CD8-positive, alpha-beta memory T cell (primary cell): Measurements from ENCODE around the gene MAMSTR. TPM values are rescaled to one million over a fixed set of nuclear protein-coding genes. Genes with fewer than 3 reads are reported as not detected.
"Not testable (repeated sequence)": the region's sequence is repeated elsewhere in the genome, so short reads cannot be mapped to it uniquely, and the experiment has no call there.

ENCODE experiments used
- CTCF ChIA-PET: fragments of 350-600 bp; sonication (Branson Sonifier 250); formaldehyde crosslinking; loops from one replicate; lab custom pipeline; 2021; ENCODE audit warnings: antibody characterized with exemption; lab: Charles Lee
- POLR2A ChIA-PET: fragments of 350-600 bp; sonication (Branson Sonifier 250); formaldehyde crosslinking; loops from one replicate; lab custom pipeline; 2021; ENCODE audit warnings: antibody characterized with exemption; lab: Charles Lee
- DNase-seq, 5 donors: peaks; one replicate each; pipeline versions ENCODE4 v3.0.0 to v3.0.0-alpha.2; 2020 to 2022; ENCODE audit warnings: mixed read lengths in 1 of 5
- H3K27ac ChIP-seq: one replicate; pipeline ENCODE4 v1.7.0; 2013; ENCODE audit warnings: low read depth, mild to moderate bottlenecking, low read length, moderate library complexity
- H3K27me3 ChIP-seq: 2 replicates; pipeline ENCODE4 v1.7.0; 2013; ENCODE audit warnings: low read length, mild to moderate bottlenecking; ENCODE audit not compliant: insufficient read depth, poor library complexity, severe bottlenecking
- H3K36me3 ChIP-seq: 2 replicates; pipeline ENCODE4 v1.7.0; 2013; ENCODE audit warnings: mild to moderate bottlenecking, low read length, moderate library complexity; ENCODE audit not compliant: insufficient read depth
- H3K4me1 ChIP-seq: 2 replicates; pipeline ENCODE4 v1.7.0; 2013; ENCODE audit warnings: mild to moderate bottlenecking, low read length, moderate library complexity; ENCODE audit not compliant: insufficient read depth
- H3K4me3 ChIP-seq: 2 replicates; pipeline ENCODE4 v1.7.0; 2013; ENCODE audit warnings: mild to moderate bottlenecking, low read length
- H3K9me3 ChIP-seq: 2 replicates; pipeline ENCODE4 v1.7.0; 2013; ENCODE audit warnings: mild to moderate bottlenecking, low read length
- H3K27ac Mint-ChIP-seq, 8 donors: one replicate each; pipeline ENCODE4 v1.8.0; 2020 to 2021; ENCODE audit warnings: mixed read lengths in 8 of 8, mild to moderate bottlenecking in 6 of 8, inconsistent platforms in 3 of 8, moderate library complexity in 3 of 8
- H3K27me3 Mint-ChIP-seq, 2 donors: one replicate each; pipeline ENCODE4 v1.8.0; 2020 to 2021; ENCODE audit warnings: mixed read lengths in 2 of 2, mild to moderate bottlenecking in 1 of 2, moderate library complexity in 1 of 2
- H3K36me3 Mint-ChIP-seq, 3 donors: one replicate each; pipeline ENCODE4 v1.8.0; 2020 to 2021; ENCODE audit warnings: mixed read lengths in 3 of 3, inconsistent platforms in 1 of 3, mild to moderate bottlenecking in 1 of 3
- H3K4me1 Mint-ChIP-seq, 3 donors: one replicate each; pipeline ENCODE4 v1.8.0; 2020 to 2021; ENCODE audit warnings: mixed read lengths in 3 of 3, inconsistent platforms in 1 of 3, mild to moderate bottlenecking in 1 of 3
- H3K4me3 Mint-ChIP-seq, 7 donors: one replicate each; pipeline ENCODE4 v1.8.0; 2020 to 2021; ENCODE audit warnings: mixed read lengths in 7 of 7, mild to moderate bottlenecking in 6 of 7, moderate library complexity in 4 of 7, inconsistent platforms in 2 of 7
- H3K9me3 Mint-ChIP-seq, 5 donors: one replicate each; pipeline ENCODE4 v1.8.0; 2020 to 2022; ENCODE audit warnings: mixed read lengths in 5 of 5, mild to moderate bottlenecking in 3 of 5, moderate library complexity in 2 of 5, inconsistent platforms in 1 of 5
- polyA plus RNA-seq: library from polyadenylated mRNA; unstranded; fragments of 300-500 nt; fragmentation: Illumina TruSeq; gene quantifications from one replicate; pipeline ENCODE4 v1.2.3, GENCODE V29; 2021
- total RNA-seq, 2 experiments: library from RNA; stranded (reverse); gene quantifications; one replicate each; pipeline ENCODE4 v1.2.3, GENCODE V29; 2021

MAMSTR gene
- total and polyA plus RNA-seq, 3 experiments from 2014 or later = 0.40 to 0.69 (median 0.68) TPM

DNA sequence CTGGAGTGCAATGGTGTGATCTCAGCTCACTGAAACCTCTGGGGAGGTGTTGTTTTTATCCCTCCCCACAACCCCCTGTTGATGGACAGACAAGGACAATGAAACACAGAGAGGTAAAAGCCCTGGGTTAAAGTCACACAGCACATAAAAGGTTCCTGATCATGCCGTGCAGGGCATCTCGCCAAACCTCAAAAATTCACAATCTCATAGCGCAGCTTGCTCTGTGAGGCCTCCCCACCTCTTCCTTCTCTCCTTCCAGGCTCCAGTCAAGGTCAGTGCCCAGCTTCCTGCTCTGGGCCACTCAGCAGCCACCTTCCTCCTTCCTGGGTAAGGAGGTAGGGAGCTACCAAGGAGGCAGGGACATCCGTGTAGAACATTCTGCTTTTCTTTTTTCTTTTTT, 21.5 kb downstream of the MAMSTR start:
- no peak overlapping the region for H3K4me3 Mint-ChIP-seq
- Histone ChIP-seq H3K4me3 (no peak overlapping the region), H3K27ac (no peak overlapping the region), H3K4me1 (peaks cover 10% of the 10 kb centered on the region), H3K36me3 (no peaks in the 10 kb centered on the region), H3K9me3 (no peaks in the 10 kb centered on the region), H3K27me3 (peaks cover 3% of the 10 kb centered on the region)
- peaks cover 3 to 10% (median 6%) of the 10 kb centered on the region in 3 donors for H3K4me1 Mint-ChIP-seq
- ChIA-PET POLR2A (no interaction called here), CTCF (no interaction called here)
- H3K27ac Mint-ChIP-seq = no peak overlapping the region
- DNase-seq = no peak
- H3K36me3 Mint-ChIP-seq = peaks cover 0 to 9% (median 2%) of the 10 kb centered on the region in 3 donors
- H3K27me3 Mint-ChIP-seq = peaks cover 16 to 21% of the 10 kb centered on the region in 2 donors
- no peaks in the 10 kb centered on the region for H3K9me3 Mint-ChIP-seq

DNA sequence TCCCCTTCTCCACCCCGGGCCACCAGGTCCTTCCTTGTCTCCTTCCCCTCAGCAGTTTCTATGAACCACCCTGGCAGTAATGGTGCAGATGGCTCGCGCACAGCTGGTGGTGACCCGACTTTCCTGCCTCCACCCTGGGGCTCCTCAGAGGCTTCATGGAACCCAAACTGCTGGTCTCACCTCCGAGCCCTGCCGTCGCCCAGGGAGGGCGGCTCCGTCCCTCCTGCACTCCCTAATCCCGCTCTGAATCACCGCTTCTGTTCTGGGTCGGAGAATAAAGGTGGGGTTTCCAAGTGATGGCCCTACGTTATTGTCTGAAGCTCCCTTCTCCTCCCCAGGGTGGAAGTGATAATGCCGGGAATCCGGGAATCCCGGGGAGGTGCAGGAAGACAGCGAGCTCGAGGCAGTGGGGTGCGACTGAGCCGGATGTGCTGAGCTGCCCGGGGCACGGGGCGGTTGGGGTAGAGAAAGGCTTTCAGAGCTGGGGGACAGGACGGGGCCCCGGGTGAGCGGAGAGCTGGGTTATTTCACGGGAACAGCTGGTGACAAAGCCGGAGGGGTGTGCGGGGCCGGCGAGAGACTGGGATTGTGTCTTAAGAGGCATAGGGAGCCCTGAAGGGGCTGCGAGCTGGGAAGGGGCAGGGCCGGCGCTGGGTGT, 23.0 kb downstream of the MAMSTR start:
- Mint-ChIP-seq H3K4me1 (peaks cover 3 to 10% (median 6%) of the 10 kb centered on the region in 3 donors), H3K27me3 (peaks cover 16 to 21% of the 10 kb centered on the region in 2 donors), H3K27ac (no peak overlapping the region), H3K4me3 (peak overlapping the region in 6 of 7 donors; percentile 19 to 79 (median 54)), H3K36me3 (peaks cover 0 to 4% (median 0%) of the 10 kb centered on the region in 3 donors), H3K9me3 (no peaks in the 10 kb centered on the region)
- ChIA-PET CTCF (interaction anchor here (0.8 kb wide), 1 partner anchor 21 kb away, joined by 3 read pairs; no protein-coding TSS in a partner anchor), POLR2A (interaction anchor here (0.7 kb wide), 1 partner anchor 62 kb away, joined by 5 read pairs; no protein-coding TSS in a partner anchor)
- DNase-seq = no peak
- Histone ChIP-seq H3K27ac (no peak overlapping the region), H3K27me3 (peaks cover 3% of the 10 kb centered on the region), H3K4me3 (no peak overlapping the region), H3K9me3 (no peaks in the 10 kb centered on the region), H3K36me3 (no peaks in the 10 kb centered on the region), H3K4me1 (peaks cover 10% of the 10 kb centered on the region)

DNA sequence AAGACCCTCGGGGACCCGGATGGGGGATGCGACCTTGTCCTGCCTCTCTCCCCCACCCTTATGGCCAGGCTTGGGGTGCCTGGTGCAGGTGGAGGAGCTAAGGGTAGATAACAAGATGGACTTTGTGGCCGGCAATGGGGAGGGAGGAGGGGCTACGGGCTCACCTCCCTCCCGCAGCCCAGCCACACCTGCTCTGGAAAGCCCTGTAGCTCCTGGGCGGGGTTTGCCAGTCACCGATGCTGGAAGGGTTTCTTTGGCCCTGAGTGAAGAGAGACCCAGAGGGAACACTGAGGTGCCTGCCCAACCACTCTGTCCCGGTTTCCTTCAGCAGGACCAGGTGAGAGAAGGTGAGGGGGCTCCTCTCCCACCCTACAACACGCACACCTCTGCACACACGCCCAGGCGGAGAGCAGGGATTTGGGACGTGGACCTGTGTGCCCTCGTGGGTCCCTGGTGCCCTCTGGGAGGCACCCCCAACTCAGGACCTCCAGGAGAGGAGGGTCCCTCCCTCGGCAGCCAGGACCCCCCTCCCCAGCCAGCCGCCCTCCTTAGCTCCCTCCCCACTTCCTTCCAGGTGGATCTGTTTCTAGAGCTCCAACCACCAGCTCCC, 23.7 kb downstream of the MAMSTR start, which contains the start of gene FUT2:
Gene FUT2 (plus strand): TSS at position 229 of the 610 bp plus-strand sequence. CDS start 6,986 bp downstream, outside the sequence.
- Mint-ChIP-seq H3K4me3 (peak within 1 kb of the TSS in 6 of 7 donors; percentile 19 to 79 (median 54)), H3K4me1 (peaks cover 3 to 10% (median 6%) of the 10 kb centered on the region in 3 donors), H3K36me3 (peaks cover 0 to 2% (median 0%) of the 10 kb centered on the region in 3 donors), H3K27me3 (peaks cover 16 to 21% of the 10 kb centered on the region in 2 donors), H3K9me3 (no peaks in the 10 kb centered on the region), H3K27ac (no peak within 1 kb of the TSS)
- Histone ChIP-seq H3K4me3 (no peak within 1 kb of the TSS), H3K27ac (no peak within 1 kb of the TSS), H3K27me3 (peaks cover 3% of the 10 kb centered on the region), H3K4me1 (peaks cover 10% of the 10 kb centered on the region), H3K36me3 (no peaks in the 10 kb centered on the region), H3K9me3 (no peaks in the 10 kb centered on the region)
- POLR2A ChIA-PET = no interaction called here
- no peak for DNase-seq
- CTCF ChIA-PET = no interaction called here

DNA sequence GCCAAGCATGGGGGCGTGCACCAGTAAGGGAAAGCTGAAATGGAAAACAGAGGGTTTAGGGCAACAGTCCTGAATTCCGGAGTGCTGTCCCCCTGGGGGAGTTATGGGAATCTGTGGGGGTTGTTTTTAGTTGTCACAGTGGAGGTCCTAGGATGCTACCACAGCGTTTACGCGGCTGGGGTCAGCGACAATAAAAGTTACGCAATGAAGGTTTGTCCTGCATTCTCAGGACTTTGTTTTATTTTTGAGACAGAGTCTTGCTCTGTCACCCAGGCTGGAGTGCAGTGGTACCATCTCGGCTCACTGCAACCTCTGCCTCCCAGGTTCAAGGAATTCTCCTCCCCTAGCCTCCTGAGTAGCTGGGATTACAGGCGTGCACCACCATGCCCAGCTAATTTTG, 25.9 kb downstream of the MAMSTR start:
- DNase-seq, CTCF ChIA-PET, H3K4me1 ChIP-seq, H3K36me3 ChIP-seq, POLR2A ChIA-PET, H3K27ac ChIP-seq, H3K27me3 ChIP-seq, H3K36me3 Mint-ChIP-seq, H3K9me3 ChIP-seq, H3K4me3 Mint-ChIP-seq, H3K4me3 ChIP-seq, H3K9me3 Mint-ChIP-seq, H3K27ac Mint-ChIP-seq: not testable (repeated sequence)
- Mint-ChIP-seq H3K4me1 (peaks cover 3 to 10% (median 6%) of the 10 kb centered on the region in 3 donors), H3K27me3 (peaks cover 14 to 16% of the 10 kb centered on the region in 2 donors)

DNA sequence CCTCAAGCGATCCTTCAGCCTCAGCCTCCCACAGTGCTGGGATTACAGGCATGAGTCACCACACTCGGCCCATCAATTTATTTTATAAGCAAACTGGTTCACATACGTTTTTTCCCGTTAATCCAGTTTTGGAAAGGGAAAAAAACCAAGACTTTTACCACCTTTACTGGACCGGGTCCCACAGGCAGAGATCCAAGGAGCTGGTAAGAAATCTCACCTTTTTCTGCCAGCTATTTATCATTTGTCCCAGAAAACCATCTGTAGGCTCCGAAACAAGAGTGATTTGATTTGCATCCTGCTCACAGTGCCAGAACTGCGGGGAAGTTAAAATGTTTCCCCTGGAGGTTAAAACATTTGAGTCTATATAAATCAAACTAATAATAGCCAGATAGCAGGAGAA, 30.1 kb downstream of the MAMSTR start:
- no peaks in the 10 kb centered on the region for H3K4me1 ChIP-seq
- ChIA-PET CTCF (no interaction called here), POLR2A (no interaction called here)
- H3K9me3 ChIP-seq = no peaks in the 10 kb centered on the region
- DNase-seq = no peak
- H3K9me3 Mint-ChIP-seq = no peaks in the 10 kb centered on the region
- H3K4me3 Mint-ChIP-seq = no peak overlapping the region
- no peak overlapping the region for H3K4me3 ChIP-seq
- H3K4me1 Mint-ChIP-seq = no peaks in the 10 kb centered on the region
- no peaks in the 10 kb centered on the region for H3K27me3 ChIP-seq
- no peaks in the 10 kb centered on the region for H3K27me3 Mint-ChIP-seq
- no peaks in the 10 kb centered on the region for H3K36me3 Mint-ChIP-seq
- no peaks in the 10 kb centered on the region for H3K36me3 ChIP-seq
- H3K27ac Mint-ChIP-seq = no peak overlapping the region
- no peak overlapping the region for H3K27ac ChIP-seq

DNA sequence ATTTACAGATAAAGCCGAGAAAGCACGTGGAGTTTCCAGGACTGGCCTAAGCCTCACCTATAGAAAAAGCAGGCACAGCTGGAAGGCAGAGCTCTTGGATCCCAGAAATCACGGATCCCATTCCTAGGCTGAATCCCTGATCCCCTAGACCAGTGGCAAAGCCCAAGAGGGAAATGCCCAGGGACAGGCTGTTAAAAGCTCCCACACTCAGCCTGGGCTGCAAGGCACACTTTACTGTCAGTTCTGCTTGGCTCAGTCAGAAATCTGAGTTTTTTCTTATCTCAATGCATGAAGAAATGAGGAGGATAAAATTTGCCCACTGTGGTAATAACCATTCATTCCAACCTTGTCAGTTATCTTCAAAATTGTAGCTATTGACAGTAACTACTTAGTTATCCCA, 31.7 kb downstream of the MAMSTR start:
- no peaks in the 10 kb centered on the region for H3K27me3 ChIP-seq
- DNase-seq = no peak
- no peaks in the 10 kb centered on the region for H3K9me3 Mint-ChIP-seq
- peak overlapping the region in 1 of 8 donors; percentile 79 for H3K27ac Mint-ChIP-seq
- H3K4me3 Mint-ChIP-seq = no peak overlapping the region
- CTCF ChIA-PET = interaction anchor here (1.8 kb wide), 1 partner anchor 12 kb away, joined by 6 read pairs; no protein-coding TSS in a partner anchor
- H3K4me1 ChIP-seq = no peaks in the 10 kb centered on the region
- H3K4me1 Mint-ChIP-seq = no peaks in the 10 kb centered on the region
- no peaks in the 10 kb centered on the region for H3K36me3 ChIP-seq
- POLR2A ChIA-PET = no interaction called here
- no peak overlapping the region for H3K4me3 ChIP-seq
- H3K27me3 Mint-ChIP-seq = no peaks in the 10 kb centered on the region
- H3K27ac ChIP-seq = no peak overlapping the region
- H3K9me3 ChIP-seq = no peaks in the 10 kb centered on the region
- H3K36me3 Mint-ChIP-seq = no peaks in the 10 kb centered on the region

DNA sequence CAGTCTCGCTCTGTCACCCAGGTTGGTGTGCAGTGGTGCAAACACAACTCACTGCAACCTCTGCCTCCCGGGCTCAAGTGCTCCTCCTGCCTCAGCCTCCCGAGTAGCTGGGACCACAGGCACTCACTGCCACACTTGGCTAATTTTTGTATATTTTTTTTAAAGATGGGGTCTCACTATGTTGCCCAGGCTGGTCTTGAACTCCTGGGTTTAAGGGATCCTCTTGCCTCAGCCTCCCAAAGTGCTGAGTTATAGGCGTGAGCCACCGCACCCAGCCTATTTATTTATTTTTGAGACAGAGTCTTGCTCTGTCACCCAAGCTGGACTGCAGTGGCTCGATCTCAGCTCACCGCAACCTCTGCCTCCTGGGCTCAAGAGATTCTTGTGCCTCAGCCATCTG, 32.9 kb downstream of the MAMSTR start:
- not testable (repeated sequence) for H3K4me3 ChIP-seq, H3K27me3 Mint-ChIP-seq, H3K4me3 Mint-ChIP-seq, H3K27ac Mint-ChIP-seq, H3K27me3 ChIP-seq, DNase-seq, H3K4me1 Mint-ChIP-seq, H3K4me1 ChIP-seq, H3K27ac ChIP-seq, H3K36me3 ChIP-seq, H3K9me3 Mint-ChIP-seq, H3K36me3 Mint-ChIP-seq, H3K9me3 ChIP-seq
- ChIA-PET POLR2A (interaction anchor here (0.5 kb wide), 1 partner anchor 138 kb away, joined by 5 read pairs; no protein-coding TSS in a partner anchor), CTCF (interaction anchor here (1.8 kb wide), 1 partner anchor 11 kb away, joined by 6 read pairs; no protein-coding TSS in a partner anchor)

DNA sequence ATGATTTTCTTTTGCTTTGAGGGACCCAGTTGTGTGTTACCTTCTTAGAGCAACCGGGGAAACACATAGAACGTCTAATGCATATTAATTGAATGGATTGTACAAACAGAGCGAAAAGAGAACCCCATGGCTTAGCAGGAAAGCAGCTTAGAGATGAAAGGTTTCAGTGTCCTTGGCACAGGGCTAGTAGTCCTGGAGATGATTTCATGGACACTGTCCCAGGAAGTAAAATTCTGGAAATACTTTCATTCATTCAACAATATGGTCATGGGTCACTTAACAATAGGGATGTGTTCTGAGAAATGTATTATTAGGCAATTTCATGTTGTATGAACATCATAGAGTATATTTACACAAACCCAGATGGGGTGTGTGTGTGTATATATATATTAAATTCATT, 33.4 kb downstream of the MAMSTR start:
- no peak for DNase-seq
- POLR2A ChIA-PET = interaction anchor here (0.5 kb wide), 1 partner anchor 139 kb away, joined by 5 read pairs; no protein-coding TSS in a partner anchor
- H3K27me3 Mint-ChIP-seq = no peaks in the 10 kb centered on the region

More for the DNA sequence above, 33.4 kb downstream of the MAMSTR start:
- H3K9me3 ChIP-seq = no peaks in the 10 kb centered on the region
- Mint-ChIP-seq H3K27ac (no peak overlapping the region), H3K9me3 (no peaks in the 10 kb centered on the region), H3K36me3 (no peaks in the 10 kb centered on the region), H3K4me1 (no peaks in the 10 kb centered on the region), H3K4me3 (no peak overlapping the region)
- H3K27ac ChIP-seq = no peak overlapping the region
- no peaks in the 10 kb centered on the region for H3K36me3 ChIP-seq
- CTCF ChIA-PET = no interaction called here
- H3K27me3 ChIP-seq = no peaks in the 10 kb centered on the region
- H3K4me1 ChIP-seq = no peaks in the 10 kb centered on the region
- H3K4me3 ChIP-seq = no peak overlapping the region
